NB4 (cell line): ENCODE results near the gene CYP2A13.
"Not testable (repeated sequence)": the region's sequence is repeated elsewhere in the genome, so short reads cannot be mapped to it uniquely, and the experiment has no call there.

Experiments used
- DNase-seq: peaks from one replicate; pipeline ENCODE4 v3.0.0; 2010; ENCODE audit warnings: low read depth
- H3K4me3 ChIP-seq: one replicate; pipeline ENCODE4 v1.5.1; 2011; ENCODE audit warnings: mild to moderate bottlenecking, low read depth, low read length, moderate library complexity
- MYC ChIP-seq: IDR thresholded peaks from 2 replicates; pipeline ENCODE4 v1.6.1; 2011; ENCODE audit warnings: low read depth, low read length
- POLR2A ChIP-seq: IDR thresholded peaks from 2 replicates; pipeline ENCODE4 v1.6.1; 2011; ENCODE audit warnings: mild to moderate bottlenecking; ENCODE audit not compliant: insufficient read length; ENCODE audit errors: extremely low read depth
- TF ChIP-seq, protein P1 (sequence below): IDR thresholded peaks from one replicate; pipeline ENCODE4 v1.5.1; 2012; ENCODE audit warnings: low read depth, low read length
- TF ChIP-seq, protein P2 (sequence below): IDR thresholded peaks from 2 replicates; pipeline ENCODE4 v1.6.1; 2011; ENCODE audit warnings: low read depth, low read length

CYP2A13 gene

DNA sequence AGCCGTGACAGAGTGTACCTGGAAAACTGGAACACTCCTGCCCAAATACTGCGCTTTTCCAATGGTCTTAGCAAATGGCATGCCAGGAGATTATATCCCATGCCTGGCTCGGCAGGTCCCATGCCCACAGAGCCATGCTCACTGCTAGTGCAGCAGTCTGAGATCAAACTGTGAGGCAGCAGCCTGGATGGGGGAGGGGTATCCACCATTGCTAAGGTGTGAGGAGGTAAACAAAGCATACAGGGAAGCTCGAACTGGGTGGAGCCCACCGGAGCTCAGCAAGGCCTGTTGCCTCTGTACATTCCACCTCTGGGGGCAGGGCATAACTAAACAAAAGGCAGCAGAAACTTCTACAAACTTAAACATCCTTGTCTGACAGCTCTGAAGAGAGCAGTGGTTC lies 10.5 kb downstream of the CYP2A13 start:
- no peak for DNase-seq
- H3K4me3 ChIP-seq, result no peak overlapping the region
- TF ChIP-seq, protein P1, sequence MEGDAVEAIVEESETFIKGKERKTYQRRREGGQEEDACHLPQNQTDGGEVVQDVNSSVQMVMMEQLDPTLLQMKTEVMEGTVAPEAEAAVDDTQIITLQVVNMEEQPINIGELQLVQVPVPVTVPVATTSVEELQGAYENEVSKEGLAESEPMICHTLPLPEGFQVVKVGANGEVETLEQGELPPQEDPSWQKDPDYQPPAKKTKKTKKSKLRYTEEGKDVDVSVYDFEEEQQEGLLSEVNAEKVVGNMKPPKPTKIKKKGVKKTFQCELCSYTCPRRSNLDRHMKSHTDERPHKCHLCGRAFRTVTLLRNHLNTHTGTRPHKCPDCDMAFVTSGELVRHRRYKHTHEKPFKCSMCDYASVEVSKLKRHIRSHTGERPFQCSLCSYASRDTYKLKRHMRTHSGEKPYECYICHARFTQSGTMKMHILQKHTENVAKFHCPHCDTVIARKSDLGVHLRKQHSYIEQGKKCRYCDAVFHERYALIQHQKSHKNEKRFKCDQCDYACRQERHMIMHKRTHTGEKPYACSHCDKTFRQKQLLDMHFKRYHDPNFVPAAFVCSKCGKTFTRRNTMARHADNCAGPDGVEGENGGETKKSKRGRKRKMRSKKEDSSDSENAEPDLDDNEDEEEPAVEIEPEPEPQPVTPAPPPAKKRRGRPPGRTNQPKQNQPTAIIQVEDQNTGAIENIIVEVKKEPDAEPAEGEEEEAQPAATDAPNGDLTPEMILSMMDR, result no peak
- TF ChIP-seq POLR2A, result no peak
- TF ChIP-seq MYC, result no peak
- TF ChIP-seq, protein P2, sequence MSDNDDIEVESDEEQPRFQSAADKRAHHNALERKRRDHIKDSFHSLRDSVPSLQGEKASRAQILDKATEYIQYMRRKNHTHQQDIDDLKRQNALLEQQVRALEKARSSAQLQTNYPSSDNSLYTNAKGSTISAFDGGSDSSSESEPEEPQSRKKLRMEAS, result no peak

DNA sequence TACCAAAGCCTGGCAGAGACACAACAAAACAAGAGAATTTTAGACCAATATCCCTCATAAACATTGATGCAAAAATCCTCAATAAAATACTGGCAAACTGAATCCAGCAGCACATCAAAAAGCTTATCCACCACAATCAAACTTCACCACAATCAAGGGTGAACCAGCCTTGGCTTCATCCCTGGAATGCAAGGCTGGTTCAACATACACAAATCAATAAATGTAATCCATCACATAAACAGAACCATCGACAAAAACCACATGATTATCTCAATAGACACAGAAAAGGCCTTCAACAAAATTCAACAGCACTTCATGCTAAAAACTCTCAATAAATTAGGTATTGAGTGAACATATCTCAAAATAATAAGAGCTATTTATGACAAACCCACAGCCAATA lies 14.0 kb downstream of the CYP2A13 start:
- not testable (repeated sequence) for DNase-seq

DNA sequence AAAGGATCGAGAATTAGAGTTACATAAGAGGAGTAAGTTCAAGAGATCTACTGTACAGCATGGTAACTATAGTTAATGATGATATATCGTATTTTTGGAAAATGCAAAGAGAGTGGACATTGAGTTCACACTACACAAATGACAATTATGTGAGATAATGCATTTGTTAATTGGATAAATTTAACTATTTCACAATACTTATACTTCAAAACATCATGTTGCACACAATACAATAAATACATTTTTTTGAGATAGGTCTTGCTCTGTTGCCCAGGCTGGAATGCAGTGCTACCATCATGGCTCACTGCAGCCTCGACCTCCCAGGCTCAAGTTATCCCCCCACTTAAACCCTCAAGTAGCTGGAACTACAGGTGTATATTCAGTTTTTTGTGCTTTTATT lies 17.9 kb downstream of the CYP2A13 start:
- H3K4me3 ChIP-seq, result no peak overlapping the region
- TF ChIP-seq MYC, result no peak
- TF ChIP-seq POLR2A, result no peak
- TF ChIP-seq, protein P2, result no peak
- TF ChIP-seq, protein P1, result no peak
- no peak for DNase-seq

More for the DNA sequence above, 14.0 kb downstream of the CYP2A13 start:
- H3K4me3 ChIP-seq, result not testable (repeated sequence)

DNA sequence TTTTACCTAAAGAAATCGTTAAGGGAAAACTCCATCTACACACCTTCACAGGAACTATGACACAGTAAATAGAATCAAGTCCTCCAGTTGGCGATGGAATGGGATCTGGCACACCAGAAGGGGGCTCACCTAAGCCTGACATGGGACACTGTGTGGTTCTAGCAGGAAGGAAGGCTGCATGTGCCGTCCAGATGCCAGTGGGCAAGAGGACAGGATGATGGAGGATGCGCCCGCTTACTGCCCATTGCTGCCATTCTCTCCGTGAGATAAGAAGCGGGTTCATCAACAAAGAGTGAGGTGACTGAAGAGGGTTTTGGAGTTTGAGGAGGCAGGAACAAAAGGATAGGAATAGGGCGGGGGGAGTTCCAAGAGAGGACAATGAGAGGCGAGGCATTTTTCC lies 23.0 kb downstream of the CYP2A13 start:
- no peak overlapping the region for H3K4me3 ChIP-seq
- DNase-seq, result no peak
- TF ChIP-seq MYC (no peak), POLR2A (no peak)
- TF ChIP-seq, protein P1, result no peak
- TF ChIP-seq, protein P2, result no peak

DNA sequence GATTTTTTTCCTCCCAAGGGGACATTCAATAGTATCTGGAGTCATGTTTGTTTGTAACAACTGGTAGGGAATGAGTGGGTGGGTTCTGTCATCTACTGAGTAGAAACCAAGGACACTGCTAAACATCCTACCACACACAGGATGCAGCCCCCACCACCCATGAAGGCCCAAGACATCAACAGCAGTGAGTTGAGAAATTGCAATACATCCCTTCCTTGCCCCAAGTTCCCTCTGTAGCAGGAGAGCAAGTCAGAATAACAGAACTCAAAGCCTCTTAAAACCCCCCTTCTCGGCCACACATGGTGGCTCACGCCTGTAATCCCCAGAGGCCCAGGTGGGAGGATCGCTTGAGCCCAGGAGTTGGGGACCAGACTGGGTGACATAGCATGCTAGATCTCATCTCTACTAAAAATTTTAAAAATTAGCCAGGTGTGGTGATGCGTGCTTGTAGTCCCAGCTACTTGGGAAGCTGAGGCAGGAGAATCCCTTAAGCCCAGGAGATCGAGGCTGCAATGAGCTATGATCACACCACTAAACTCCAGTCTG lies 23.6 kb downstream of the CYP2A13 start:
- DNase-seq, result no peak
- no peak overlapping the region for H3K4me3 ChIP-seq
- TF ChIP-seq, protein P2, result no peak
- TF ChIP-seq MYC (no peak), POLR2A (no peak)
- TF ChIP-seq, protein P1, result no peak

DNA sequence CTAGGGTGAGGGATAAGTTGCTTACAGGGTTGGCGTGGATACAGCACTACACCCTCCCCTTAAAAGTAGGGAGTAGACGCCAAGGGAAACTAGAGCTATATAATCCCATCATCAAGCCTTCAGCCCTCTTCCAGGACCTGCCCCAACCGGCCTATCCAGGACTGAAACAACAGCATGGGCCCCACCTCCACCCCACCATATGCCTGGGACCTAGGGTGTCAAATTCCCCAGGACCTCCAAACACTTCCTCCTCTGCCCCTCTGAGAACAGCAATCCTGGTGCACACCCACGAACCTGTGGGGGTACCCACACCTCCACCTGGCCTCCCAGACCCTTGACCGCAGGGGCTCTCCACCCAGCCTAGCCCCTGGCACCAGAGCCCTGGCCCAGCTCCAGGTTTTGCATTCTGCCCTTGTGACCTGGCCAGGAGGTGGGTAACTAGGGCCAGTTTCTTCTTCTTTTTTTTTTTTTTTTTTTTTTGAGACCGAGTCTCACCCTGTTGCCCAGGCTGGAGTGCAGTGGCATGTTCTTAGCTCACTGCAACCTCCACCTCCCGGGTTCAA lies 24.6 kb downstream of the CYP2A13 start:
- no peak overlapping the region for H3K4me3 ChIP-seq
- TF ChIP-seq, protein P1, result no peak
- TF ChIP-seq MYC (no peak), POLR2A (no peak)
- TF ChIP-seq, protein P2, result no peak
- DNase-seq, result no peak
